ENCODE results near the gene LCE2D.

DNA sequence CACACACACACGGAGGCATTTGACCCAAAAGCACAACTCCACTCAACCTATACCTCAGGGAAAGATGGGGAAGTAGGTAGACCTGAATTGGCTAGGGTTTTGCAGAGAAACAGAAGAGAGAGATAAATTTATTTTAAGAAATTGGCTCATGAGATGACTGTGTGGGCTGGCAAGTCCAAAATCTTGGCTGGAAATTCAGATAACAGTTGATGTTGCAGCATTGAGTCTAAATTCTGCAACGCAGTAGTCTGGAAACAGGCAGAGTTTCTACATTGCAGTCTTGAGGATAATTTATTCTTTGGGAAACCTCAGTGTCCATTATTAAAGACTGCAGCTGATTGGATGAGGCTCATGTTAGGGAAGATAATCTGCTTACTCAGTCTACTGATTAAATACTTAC is 18.4 kb downstream of the LCE2D start:
- TF ChIP-seq EP300 (IDR thresholded peaks at IDR 0.05; ENCODE audit: borderline replicate concordance in 1 of 2, low read depth in 1 of 2, low read length in 1 of 2) (no peak), RAD21 (IDR thresholded peaks at IDR 0.05; ENCODE audit: low read length) (no peak), SIN3A (IDR thresholded peaks at IDR 0.05; ENCODE audit: borderline replicate concordance, low read depth, low read length) (no peak), FOXM1 (IDR thresholded peaks at IDR 0.05; ENCODE audit: low read depth) (no peak), POLR2AphosphoS5 (IDR thresholded peaks at IDR 0.05; ENCODE audit: low read depth, low read length) (no peak), MAX (IDR thresholded peaks at IDR 0.05; ENCODE audit: low read depth) (no peak), ZBTB33 (IDR thresholded peaks at IDR 0.05; ENCODE audit: borderline replicate concordance, low read depth) (no peak), NRF1 (IDR thresholded peaks at IDR 0.05; ENCODE audit: low read depth, low read length) (no peak)
- TF ChIP-seq, protein P1, sequence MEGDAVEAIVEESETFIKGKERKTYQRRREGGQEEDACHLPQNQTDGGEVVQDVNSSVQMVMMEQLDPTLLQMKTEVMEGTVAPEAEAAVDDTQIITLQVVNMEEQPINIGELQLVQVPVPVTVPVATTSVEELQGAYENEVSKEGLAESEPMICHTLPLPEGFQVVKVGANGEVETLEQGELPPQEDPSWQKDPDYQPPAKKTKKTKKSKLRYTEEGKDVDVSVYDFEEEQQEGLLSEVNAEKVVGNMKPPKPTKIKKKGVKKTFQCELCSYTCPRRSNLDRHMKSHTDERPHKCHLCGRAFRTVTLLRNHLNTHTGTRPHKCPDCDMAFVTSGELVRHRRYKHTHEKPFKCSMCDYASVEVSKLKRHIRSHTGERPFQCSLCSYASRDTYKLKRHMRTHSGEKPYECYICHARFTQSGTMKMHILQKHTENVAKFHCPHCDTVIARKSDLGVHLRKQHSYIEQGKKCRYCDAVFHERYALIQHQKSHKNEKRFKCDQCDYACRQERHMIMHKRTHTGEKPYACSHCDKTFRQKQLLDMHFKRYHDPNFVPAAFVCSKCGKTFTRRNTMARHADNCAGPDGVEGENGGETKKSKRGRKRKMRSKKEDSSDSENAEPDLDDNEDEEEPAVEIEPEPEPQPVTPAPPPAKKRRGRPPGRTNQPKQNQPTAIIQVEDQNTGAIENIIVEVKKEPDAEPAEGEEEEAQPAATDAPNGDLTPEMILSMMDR (IDR thresholded peaks at IDR 0.05), result no peak
